GM23338 (cell line): ENCODE data around the gene MARK2. TPM values are rescaled to one million over a fixed set of nuclear protein-coding genes. Genes with fewer than 3 reads are reported as not detected.

Experiments
- ATAC-seq: fragments of 200-7000 bp; cut with Tn5 transposase; 3 replicates; pipeline ENCODE4 v1.9.1; 2020
- DNase-seq: peaks from one replicate; pipeline ENCODE4 v3.0.0-alpha.2; 2015; ENCODE audit warnings: low spot score
- H2AFZ ChIP-seq: fragments of 200-600 bp; sonication (generic); 2 replicates; pipeline ENCODE4 v1.8.0; 2016; ENCODE audit warnings: antibody characterized with exemption, mild to moderate bottlenecking, moderate library complexity
- H3F3A ChIP-seq: fragments of 200-600 bp; sonication (generic); replicated peaks from 2 replicates; pipeline ENCODE4 v1.8.0; 2017; ENCODE audit warnings: antibody characterized with exemption, mixed run types, low read depth
- H3K27ac ChIP-seq: fragments of 200-600 bp; sonication (generic); 2 replicates; pipeline ENCODE4 v1.6.1; 2016; ENCODE audit warnings: low read depth
- H3K27me3 ChIP-seq: fragments of 200-600 bp; sonication (generic); 2 replicates; pipeline ENCODE4 v1.8.0; 2016; ENCODE audit warnings: mild to moderate bottlenecking, mixed run types, moderate library complexity; ENCODE audit not compliant: insufficient read depth
- H3K36me3 ChIP-seq: fragments of 200-600 bp; sonication (generic); 2 replicates; pipeline ENCODE4 v1.8.0; 2016; ENCODE audit warnings: mild to moderate bottlenecking; ENCODE audit not compliant: insufficient read depth
- H3K4me1 ChIP-seq: fragments of 200-600 bp; sonication (generic); 2 replicates; pipeline ENCODE4 v1.8.0; 2016; ENCODE audit warnings: mild to moderate bottlenecking, moderate library complexity; ENCODE audit not compliant: insufficient read depth
- H3K4me2 ChIP-seq: fragments of 200-600 bp; sonication (generic); 2 replicates; pipeline ENCODE4 v1.7.1; 2017; ENCODE audit warnings: mixed run types
- H3K4me3 ChIP-seq: fragments of 200-600 bp; sonication (generic); 2 replicates; pipeline ENCODE4 v1.6.1; 2016; ENCODE audit warnings: mixed run types
- H3K79me2 ChIP-seq: fragments of 200-600 bp; sonication (generic); replicated peaks from 2 replicates; pipeline ENCODE4 v1.8.0; 2017; ENCODE audit warnings: mild to moderate bottlenecking; ENCODE audit not compliant: insufficient read depth
- H3K9me2 ChIP-seq: fragments of 200-600 bp; sonication (generic); 2 replicates; pipeline ENCODE4 v1.8.0; 2017; ENCODE audit not compliant: insufficient read depth
- H4K20me1 ChIP-seq: fragments of 200-600 bp; sonication (generic); replicated peaks from 2 replicates; pipeline ENCODE4 v1.8.0; 2017; ENCODE audit warnings: mild to moderate bottlenecking; ENCODE audit not compliant: insufficient read depth
- H3K27ac Mint-ChIP-seq: 2 replicates; pipeline ENCODE4 v1.8.0; 2020; ENCODE audit warnings: inconsistent platforms, mild to moderate bottlenecking, moderate library complexity, mixed read lengths
- H3K27me3 Mint-ChIP-seq: 3 replicates; pipeline ENCODE4 v1.8.0; 2022; ENCODE audit warnings: low read depth, mild to moderate bottlenecking, moderate library complexity, mixed read lengths, inconsistent platforms; ENCODE audit not compliant: insufficient read depth, poor library complexity
- H3K36me3 Mint-ChIP-seq: 3 replicates; pipeline ENCODE4 v1.8.0; 2021; ENCODE audit warnings: low read depth, mild to moderate bottlenecking, inconsistent platforms, moderate library complexity, mixed read lengths
- H3K4me1 Mint-ChIP-seq: 3 replicates; pipeline ENCODE4 v1.8.0; 2020; ENCODE audit warnings: mild to moderate bottlenecking, inconsistent platforms, mixed read lengths
- H3K4me3 Mint-ChIP-seq: 3 replicates; pipeline ENCODE4 v1.8.0; 2021; ENCODE audit warnings: moderate library complexity, mild to moderate bottlenecking, inconsistent platforms, mixed read lengths
- H3K9me3 Mint-ChIP-seq: 3 replicates; pipeline ENCODE4 v1.8.0; 2020; ENCODE audit warnings: moderate library complexity, mild to moderate bottlenecking, inconsistent platforms, mixed read lengths
- CREB1 ChIP-seq: fragments of 250-450 bp; sonication (Bioruptor Pico); IDR thresholded peaks from 2 replicates; pipeline ENCODE4 v1.5.0; 2020; ENCODE audit warnings: low read depth, mild to moderate bottlenecking, moderate library complexity
- CTCF ChIP-seq, 2 experiments: fragments of 200-600 bp in 1 of 2; sonication (generic) in 1 of 2; conservative IDR thresholded peaks; 2 replicates each; pipeline versions ENCODE4 v1.5.1 to v1.6.1; 2016 to 2017; ENCODE audit warnings: antibody characterized with exemption in 2 of 2, low read depth in 2 of 2, mild to moderate bottlenecking in 2 of 2, moderate library complexity in 1 of 2
- ETS1 ChIP-seq: IDR thresholded peaks from 2 replicates; pipeline ENCODE4 v1.6.1; 2016; ENCODE audit warnings: antibody characterized with exemption
- EZH2 ChIP-seq: fragments of 200-600 bp; sonication (generic); IDR thresholded peaks from one replicate; pipeline ENCODE4 v1.8.0; 2017; ENCODE audit warnings: antibody characterized with exemption, mild to moderate bottlenecking, low read depth; ENCODE audit not compliant: unreplicated experiment
- EZH2phosphoT487 ChIP-seq: fragments of 200-600 bp; sonication (generic); IDR thresholded peaks from one replicate; pipeline ENCODE4 v1.8.1; 2018; ENCODE audit warnings: antibody characterized with exemption; ENCODE audit not compliant: unreplicated experiment
- JUNB ChIP-seq: IDR thresholded peaks from one replicate; pipeline ENCODE4 v1.6.1; 2016; ENCODE audit warnings: antibody characterized with exemption; ENCODE audit not compliant: unreplicated experiment
- NANOG ChIP-seq: IDR thresholded peaks from 2 replicates; pipeline ENCODE4 v1.6.1; 2016; ENCODE audit warnings: antibody characterized with exemption, borderline replicate concordance
- POLR2AphosphoS5 ChIP-seq: IDR thresholded peaks from 2 replicates; pipeline ENCODE4 v1.6.1; 2016; ENCODE audit warnings: antibody characterized with exemption, low read depth
- REST ChIP-seq: IDR thresholded peaks from one replicate; pipeline ENCODE4 v1.6.1; 2018; ENCODE audit warnings: antibody characterized with exemption; ENCODE audit not compliant: unreplicated experiment
- STAT1 ChIP-seq: IDR thresholded peaks from one replicate; pipeline ENCODE4 v1.6.1; 2016; ENCODE audit warnings: antibody characterized with exemption; ENCODE audit not compliant: unreplicated experiment
- ZNF114 ChIP-seq: fragments of 250-450 bp; sonication (Bioruptor Pico); IDR thresholded peaks from 2 replicates; pipeline ENCODE4 v1.5.0; 2020; ENCODE audit warnings: mild to moderate bottlenecking, moderate library complexity
- ZNF331 ChIP-seq: fragments of 250-450 bp; sonication (Bioruptor Pico); IDR thresholded peaks from 2 replicates; pipeline ENCODE4 v1.5.0; 2020; ENCODE audit warnings: low read depth, mild to moderate bottlenecking, moderate library complexity
- ZNF462 ChIP-seq: fragments of 250-450 bp; sonication (Bioruptor Pico); IDR thresholded peaks from 2 replicates; pipeline ENCODE4 v1.5.0; 2020; ENCODE audit warnings: mild to moderate bottlenecking, moderate library complexity
- polyA plus RNA-seq: library from polyadenylated mRNA; unstranded; fragments of >200 nt; fragmentation: Nextera tagmentation; extraction: Ambion mirVana; gene quantifications from 2 replicates; pipeline ENCODE4 v1.2.1, GENCODE V29; 2016
- total RNA-seq: library from RNA; depleted of rRNA; stranded (reverse); fragments of >200 nt; shearing (Covaris generic); gene quantifications from 2 replicates; pipeline ENCODE4 v1.2.3, GENCODE V29; 2014

MARK2 gene
- total and polyA plus RNA-seq, 2 experiments from 2014 or later, result 18.7 to 42.6 TPM

GRCh38 chr11:63839508-63840355 lies 822 bp downstream of the MARK2 start:
- H3K4me1 ChIP-seq, result peaks cover 57% of the 10 kb centered on the region
- peak overlapping the region; percentile 93 for H3K4me3 ChIP-seq
- peak overlapping the region; percentile 97 for H3K4me2 ChIP-seq
- H3K9me2 ChIP-seq, result no peaks in the 10 kb centered on the region
- ATAC-seq (no peak), DNase-seq (peak; percentile 51)
- H4K20me1 ChIP-seq, result peaks cover 42% of the 10 kb centered on the region
- peaks cover 9% of the 10 kb centered on the region for H3F3A ChIP-seq
- peaks cover 55% of the 10 kb centered on the region for H3K79me2 ChIP-seq
- peak overlapping the region; percentile 71 for H3K27ac Mint-ChIP-seq
- H3K36me3 ChIP-seq, result no peaks in the 10 kb centered on the region
- H3K27me3 Mint-ChIP-seq, result peaks cover 9% of the 10 kb centered on the region
- no peaks in the 10 kb centered on the region for H3K27me3 ChIP-seq
- TF ChIP-seq EZH2phosphoT487, result no peak
- no peak for TF ChIP-seq EZH2
- TF ChIP-seq ZNF114 (CRISPR knock-in tag), result no peak
- no peak for TF ChIP-seq CTCF (conservative IDR thresholded peaks at IDR 0.05; ENCODE audit: low read depth in 2 of 2)
- no peak for TF ChIP-seq ZNF331 (CRISPR knock-in tag)
- no peak for TF ChIP-seq STAT1
- TF ChIP-seq REST, result no peak
- no peak for TF ChIP-seq ZNF462 (CRISPR knock-in tag)
- TF ChIP-seq JUNB, result no peak
- no peak for TF ChIP-seq POLR2AphosphoS5
- TF ChIP-seq NANOG, result no peak
- no peak for TF ChIP-seq ETS1
- TF ChIP-seq CREB1, result no peak
- H3K4me1 Mint-ChIP-seq, result peaks cover 67% of the 10 kb centered on the region
- peak overlapping the region; percentile 92 for H3K4me3 Mint-ChIP-seq
- no peak overlapping the region for H3K27ac ChIP-seq
- H3K36me3 Mint-ChIP-seq, result peaks cover 13% of the 10 kb centered on the region; the same call in 2 of the 3 replicates
- H3K9me3 Mint-ChIP-seq, result no peaks in the 10 kb centered on the region
- H2AFZ ChIP-seq, result no peak overlapping the region
